ENCODE measurements around the gene NHLH1. TPM values are rescaled to one million over a fixed set of nuclear protein-coding genes. Genes with fewer than 3 reads are reported as not detected.

NHLH1 gene
- total RNA-seq, 3 donors from 2014 or later (not counting 1 experiment from before 2014, with no cell fraction given): 0.13 to 0.16 TPM; not detected in 1

DNA sequence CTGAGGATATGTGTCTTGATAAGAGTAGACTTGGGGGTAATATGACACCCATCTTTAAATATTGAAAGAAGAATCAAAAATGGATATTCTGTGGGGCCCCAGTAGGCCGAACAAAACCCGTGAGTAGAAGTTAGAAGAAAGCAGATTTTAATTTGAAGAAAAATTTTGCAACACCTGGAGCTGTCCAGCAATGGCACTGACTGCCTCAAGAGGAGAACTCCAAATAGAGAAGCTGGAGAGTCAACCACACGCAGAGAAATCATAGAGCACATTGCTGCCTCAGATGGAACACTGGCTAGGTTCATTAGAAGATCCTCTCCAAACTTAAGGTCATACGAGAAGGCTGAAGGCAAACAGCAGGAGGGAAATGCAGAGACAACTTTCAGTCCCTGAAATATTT lies 6.8 kb downstream of the NHLH1 start:
- H3K9me3 ChIP-seq (ENCODE audit: control insufficient read depth, insufficient read depth, low read length): no peaks in the 10 kb centered on the region
- 90% methylated on average over 4 of the region's 4 CpGs for WGBS (ENCODE audit: insufficient coverage)
- no peak overlapping the region for H3K27ac Mint-ChIP-seq

GRCh38 chr1:160374306-160375110 lies 7.6 kb downstream of the NHLH1 start:
- intact Hi-C loops (cut with micrococcal nuclease): loop anchor here (5.0 to 10.0 kb wide), 2 partner anchors 287 to 440 kb away; no protein-coding TSS in a partner anchor
- Mint-ChIP-seq H3K27me3 (ENCODE audit: low read depth in 2 of 2) (peaks cover 0 to 8% of the 10 kb centered on the region in 2 donors), H3K36me3 (no peaks in the 10 kb centered on the region), H3K4me1 (peaks cover 15 to 18% of the 10 kb centered on the region in 2 donors), H3K27ac (peak overlapping the region in 1 of 2 donors; percentile 88), H3K9me3 (no peaks in the 10 kb centered on the region), H3K4me3 (no peak overlapping the region)
- TF ChIP-seq, protein P1, sequence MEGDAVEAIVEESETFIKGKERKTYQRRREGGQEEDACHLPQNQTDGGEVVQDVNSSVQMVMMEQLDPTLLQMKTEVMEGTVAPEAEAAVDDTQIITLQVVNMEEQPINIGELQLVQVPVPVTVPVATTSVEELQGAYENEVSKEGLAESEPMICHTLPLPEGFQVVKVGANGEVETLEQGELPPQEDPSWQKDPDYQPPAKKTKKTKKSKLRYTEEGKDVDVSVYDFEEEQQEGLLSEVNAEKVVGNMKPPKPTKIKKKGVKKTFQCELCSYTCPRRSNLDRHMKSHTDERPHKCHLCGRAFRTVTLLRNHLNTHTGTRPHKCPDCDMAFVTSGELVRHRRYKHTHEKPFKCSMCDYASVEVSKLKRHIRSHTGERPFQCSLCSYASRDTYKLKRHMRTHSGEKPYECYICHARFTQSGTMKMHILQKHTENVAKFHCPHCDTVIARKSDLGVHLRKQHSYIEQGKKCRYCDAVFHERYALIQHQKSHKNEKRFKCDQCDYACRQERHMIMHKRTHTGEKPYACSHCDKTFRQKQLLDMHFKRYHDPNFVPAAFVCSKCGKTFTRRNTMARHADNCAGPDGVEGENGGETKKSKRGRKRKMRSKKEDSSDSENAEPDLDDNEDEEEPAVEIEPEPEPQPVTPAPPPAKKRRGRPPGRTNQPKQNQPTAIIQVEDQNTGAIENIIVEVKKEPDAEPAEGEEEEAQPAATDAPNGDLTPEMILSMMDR (IDR thresholded peaks at IDR 0.05): no peak
- H3K27me3 ChIP-seq (ENCODE audit: control insufficient read depth, insufficient read depth, low read length): no peaks in the 10 kb centered on the region
- WGBS (ENCODE audit: insufficient coverage): 86% methylated on average over 6 of the region's 6 CpGs
- ATAC-seq: no peak
- H3K27ac ChIP-seq (ENCODE audit: low read length): no peak overlapping the region
- peaks cover 21% of the 10 kb centered on the region for H3K4me1 ChIP-seq (ENCODE audit: control insufficient read depth, insufficient read depth, low read length)
- DNase-seq: no peak
- H3K4me3 ChIP-seq (ENCODE audit: low read length): no peak overlapping the region
- no peaks in the 10 kb centered on the region for H3K9me3 ChIP-seq (ENCODE audit: control insufficient read depth, insufficient read depth, low read length)
- no peaks in the 10 kb centered on the region for H3K36me3 ChIP-seq (ENCODE audit: control insufficient read depth, insufficient read depth, low read length)

More for the DNA sequence above, 6.8 kb downstream of the NHLH1 start:
- DNase-seq: no peak
- Mint-ChIP-seq H3K4me3 (no peak overlapping the region), H3K9me3 (no peaks in the 10 kb centered on the region), H3K27me3 (ENCODE audit: low read depth in 2 of 2) (peaks cover 0 to 5% of the 10 kb centered on the region in 2 donors), H3K36me3 (no peaks in the 10 kb centered on the region), H3K4me1 (peaks cover 15 to 18% of the 10 kb centered on the region in 2 donors)
- H3K4me3 ChIP-seq (ENCODE audit: low read length): no peak overlapping the region
- no peak for ATAC-seq
- TF ChIP-seq, protein P1 (IDR thresholded peaks at IDR 0.05): no peak
- no peaks in the 10 kb centered on the region for H3K36me3 ChIP-seq (ENCODE audit: control insufficient read depth, insufficient read depth, low read length)
- no peak overlapping the region for H3K27ac ChIP-seq (ENCODE audit: low read length)
- H3K27me3 ChIP-seq (ENCODE audit: control insufficient read depth, insufficient read depth, low read length): no peaks in the 10 kb centered on the region
- H3K4me1 ChIP-seq (ENCODE audit: control insufficient read depth, insufficient read depth, low read length): peaks cover 21% of the 10 kb centered on the region
- intact Hi-C loops (cut with micrococcal nuclease): loop anchor here (10.0 kb wide), 1 partner anchor 439 kb away; no protein-coding TSS in a partner anchor

- intact Hi-C loops (cut with micrococcal nuclease): loop anchor here (1.0 to 10.0 kb wide), 5 partner anchors 183 to 441 kb away; no protein-coding TSS in a partner anchor
- no peaks in the 10 kb centered on the region for H3K27me3 ChIP-seq (ENCODE audit: control insufficient read depth, insufficient read depth, low read length)
- Mint-ChIP-seq H3K27ac (peak overlapping the region; percentile 37 to 88), H3K9me3 (no peaks in the 10 kb centered on the region), H3K27me3 (ENCODE audit: low read depth in 2 of 2) (peaks cover 0 to 13% of the 10 kb centered on the region in 2 donors), H3K4me1 (peaks cover 15 to 18% of the 10 kb centered on the region in 2 donors), H3K36me3 (no peaks in the 10 kb centered on the region), H3K4me3 (peak overlapping the region; percentile 35)
- 25% methylated on average over 9 of the region's 9 CpGs for WGBS (ENCODE audit: insufficient coverage)
- no peak overlapping the region for H3K27ac ChIP-seq (ENCODE audit: low read length)
- peak; percentile 25 to 34 for DNase-seq
- H3K9me3 ChIP-seq (ENCODE audit: control insufficient read depth, insufficient read depth, low read length): no peaks in the 10 kb centered on the region
- peaks cover 21% of the 10 kb centered on the region for H3K4me1 ChIP-seq (ENCODE audit: control insufficient read depth, insufficient read depth, low read length)
- TF ChIP-seq, protein P1 (IDR thresholded peaks at IDR 0.05): no peak
- ATAC-seq: peak; percentile 71 to 87 (median 82)
- no peaks in the 10 kb centered on the region for H3K36me3 ChIP-seq (ENCODE audit: control insufficient read depth, insufficient read depth, low read length)
- H3K4me3 ChIP-seq (ENCODE audit: low read length): no peak overlapping the region
Observed at GRCh38 chr1:160375788-160376524, 9.1 kb downstream of the NHLH1 start.
